LNCaP clone FGC (cell line): Measurements from ENCODE around the gene RAET1G.

Source experiments
- DNase-seq: peaks from one replicate; pipeline ENCODE4 v3.0.0-alpha.2; 2011; ENCODE audit warnings: low read depth
- H3K4me3 ChIP-seq: 2 replicates; pipeline ENCODE4 v1.5.1; 2011; ENCODE audit warnings: mild to moderate bottlenecking, low read depth, low read length, control low read depth
- TF ChIP-seq, protein P1 (sequence below): IDR thresholded peaks from 2 replicates; pipeline ENCODE4 v1.5.1; 2012; ENCODE audit warnings: mild to moderate bottlenecking; ENCODE audit not compliant: control insufficient read depth, insufficient read depth; ENCODE audit errors: extremely low read depth

Gene RAET1G

GRCh38 chr6:149867876-149868640, 54.9 kb downstream of the RAET1G start:
- no peak overlapping the region for H3K4me3 ChIP-seq
- DNase-seq: no peak
- TF ChIP-seq, protein P1, sequence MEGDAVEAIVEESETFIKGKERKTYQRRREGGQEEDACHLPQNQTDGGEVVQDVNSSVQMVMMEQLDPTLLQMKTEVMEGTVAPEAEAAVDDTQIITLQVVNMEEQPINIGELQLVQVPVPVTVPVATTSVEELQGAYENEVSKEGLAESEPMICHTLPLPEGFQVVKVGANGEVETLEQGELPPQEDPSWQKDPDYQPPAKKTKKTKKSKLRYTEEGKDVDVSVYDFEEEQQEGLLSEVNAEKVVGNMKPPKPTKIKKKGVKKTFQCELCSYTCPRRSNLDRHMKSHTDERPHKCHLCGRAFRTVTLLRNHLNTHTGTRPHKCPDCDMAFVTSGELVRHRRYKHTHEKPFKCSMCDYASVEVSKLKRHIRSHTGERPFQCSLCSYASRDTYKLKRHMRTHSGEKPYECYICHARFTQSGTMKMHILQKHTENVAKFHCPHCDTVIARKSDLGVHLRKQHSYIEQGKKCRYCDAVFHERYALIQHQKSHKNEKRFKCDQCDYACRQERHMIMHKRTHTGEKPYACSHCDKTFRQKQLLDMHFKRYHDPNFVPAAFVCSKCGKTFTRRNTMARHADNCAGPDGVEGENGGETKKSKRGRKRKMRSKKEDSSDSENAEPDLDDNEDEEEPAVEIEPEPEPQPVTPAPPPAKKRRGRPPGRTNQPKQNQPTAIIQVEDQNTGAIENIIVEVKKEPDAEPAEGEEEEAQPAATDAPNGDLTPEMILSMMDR: no peak
